Prostate gland (tissue), 2 donors: ENCODE measurements around the gene KDM4C. TPM values are rescaled to one million over a fixed set of nuclear protein-coding genes. Genes with fewer than 3 reads are reported as not detected.

Source experiments
- DNase-seq: peaks from one replicate; pipeline ENCODE4 v3.0.0-alpha.2; 2019; ENCODE audit warnings: low spot score
- H3K27ac ChIP-seq, 2 donors: fragments of 200-600 bp; sonication (generic); 2 replicates each; pipeline ENCODE4 v1.5.1; 2017 to 2019
- H3K27me3 ChIP-seq: fragments of 200-600 bp; sonication (generic); replicated peaks from 2 replicates; pipeline ENCODE4 v1.5.1; 2019; ENCODE audit not compliant: insufficient read depth
- H3K36me3 ChIP-seq, 2 donors: fragments of 200-600 bp; sonication (generic); 1 replicate in 1 of 2; 2 replicates in 1 of 2; pipeline versions ENCODE4 v1.5.1 to v1.8.1; 2017 to 2019
- H3K4me1 ChIP-seq: fragments of 200-600 bp; sonication (generic); replicated peaks from 2 replicates; pipeline ENCODE4 v1.5.1; 2019
- H3K4me3 ChIP-seq, 2 donors: fragments of 200-600 bp; sonication (generic); 2 replicates each; pipeline ENCODE4 v1.5.1; 2017 to 2019
- H3K9me3 ChIP-seq: fragments of 200-600 bp; sonication (generic); 2 replicates; pipeline ENCODE4 v1.5.1; 2017
- CTCF ChIP-seq, 4 experiments: fragments of 200-600 bp in 2 of 4; fragments of 450-650 bp in 2 of 4; sonication (generic) in 2 of 4; IDR thresholded peaks; 1 replicate in 3 of 4; 2 replicates in 1 of 4; pipeline ENCODE4 v1.5.1; 2016 to 2019; ENCODE audit warnings: antibody characterized with exemption in 4 of 4, mild to moderate bottlenecking in 2 of 4, moderate library complexity in 2 of 4
- POLR2A ChIP-seq: fragments of 450-650 bp; IDR thresholded peaks from one replicate; pipeline ENCODE4 v1.6.1; 2016; ENCODE audit warnings: antibody characterized with exemption, mild to moderate bottlenecking
- POLR2AphosphoS5 ChIP-seq: sonication (generic); formaldehyde crosslinking; IDR thresholded peaks from one replicate; pipeline ENCODE4 v1.6.1; 2017; ENCODE audit warnings: antibody characterized with exemption
- whole genome bisulfite sequencing: methylation state at CpG from one replicate; pipeline ENCODE4 v1.1.5; 2018; 5-methylcytosine and 5-hydroxymethylcytosine counted together
- intact Hi-C: fragments of 100-400 bp; cut with DNase I; formaldehyde crosslinking; loops from one replicate; pipeline ENCODE4 v1.14.2; 2022
- total RNA-seq, 2 donors: library from RNA; depleted of rRNA; stranded (reverse); fragments of >200 nt; gene quantifications; one replicate each; pipeline ENCODE4 v1.1.0, GENCODE V29; 2016

Gene KDM4C
- total RNA-seq, 2 donors from 2014 or later = 18.1 to 27.7 TPM

DNA sequence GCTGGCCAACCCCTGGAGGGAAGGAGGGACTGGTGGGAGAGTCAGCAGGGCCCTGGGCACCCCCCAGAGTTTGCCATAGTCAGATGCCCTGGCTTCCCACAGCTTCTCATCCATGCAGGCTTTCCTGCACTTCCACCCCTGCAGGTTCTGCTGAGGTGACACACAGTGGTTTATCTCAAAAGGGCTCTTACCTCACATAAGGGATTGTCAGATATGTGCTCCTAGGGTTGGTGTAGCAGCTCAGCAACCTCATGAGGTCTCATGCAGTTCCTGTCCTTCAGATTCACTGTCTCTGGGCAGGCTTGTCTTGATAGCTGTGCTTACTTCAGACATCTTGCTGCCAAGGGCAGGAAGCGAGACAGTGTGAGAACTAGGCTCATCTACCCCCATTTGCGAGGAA, 143.4 kb downstream of the KDM4C start:
- TF ChIP-seq POLR2AphosphoS5 (no peak), POLR2A (no peak), CTCF (IDR thresholded peaks at IDR 0.05) (no peak)
- no peak for DNase-seq
- Histone ChIP-seq H3K27ac (no peak overlapping the region), H3K27me3 (no peaks in the 10 kb centered on the region), H3K4me1 (no peaks in the 10 kb centered on the region), H3K9me3 (no peaks in the 10 kb centered on the region), H3K36me3 (no peaks in the 10 kb centered on the region), H3K4me3 (no peak overlapping the region)
- WGBS = 96% methylated on average over 2 of the region's 2 CpGs
- intact Hi-C loops = no loop called here

DNA sequence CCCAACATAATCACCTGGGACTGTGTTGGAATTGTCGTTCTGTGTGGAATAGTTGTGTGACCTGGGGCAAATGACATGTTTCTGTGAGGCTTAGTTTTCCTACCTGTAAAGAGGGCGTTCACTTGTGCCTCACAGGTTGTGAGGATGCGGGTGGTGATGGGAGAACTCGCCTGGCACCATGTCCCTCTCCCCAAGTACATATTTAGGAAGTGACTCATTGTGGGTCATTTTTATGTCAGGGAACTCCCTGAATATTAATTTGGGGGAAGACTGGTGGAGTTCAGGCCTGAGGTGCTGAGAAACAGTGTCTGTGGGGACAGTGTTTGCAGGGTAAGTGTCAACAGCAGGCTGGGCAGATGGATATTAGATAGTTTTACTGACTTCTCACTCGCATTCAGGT, 144.7 kb downstream of the KDM4C start:
- H3K9me3 ChIP-seq = no peaks in the 10 kb centered on the region
- no peak for DNase-seq
- TF ChIP-seq POLR2AphosphoS5 (no peak), CTCF (IDR thresholded peaks at IDR 0.05) (no peak), POLR2A (no peak)
- 84% methylated on average over 5 of the region's 5 CpGs for WGBS
- H3K36me3 ChIP-seq = no peaks in the 10 kb centered on the region
- H3K4me1 ChIP-seq = no peaks in the 10 kb centered on the region
- intact Hi-C loops = no loop called here
- H3K27ac ChIP-seq = no peak overlapping the region
- H3K27me3 ChIP-seq = no peaks in the 10 kb centered on the region
- no peak overlapping the region for H3K4me3 ChIP-seq

- Histone ChIP-seq H3K36me3 (no peaks in the 10 kb centered on the region), H3K4me3 (no peak overlapping the region), H3K27ac (no peak overlapping the region), H3K27me3 (no peaks in the 10 kb centered on the region), H3K4me1 (no peaks in the 10 kb centered on the region), H3K9me3 (no peaks in the 10 kb centered on the region)
- intact Hi-C loops = no loop called here
- no peak for DNase-seq
- WGBS = 80% methylated on average over 2 of the region's 2 CpGs
- no peak for TF ChIP-seq POLR2AphosphoS5
- TF ChIP-seq CTCF (IDR thresholded peaks at IDR 0.05) = no peak
- no peak for TF ChIP-seq POLR2A
These were observed 146.6 kb downstream of the KDM4C start for GRCh38 chr9:6904371-6904770.

DNA sequence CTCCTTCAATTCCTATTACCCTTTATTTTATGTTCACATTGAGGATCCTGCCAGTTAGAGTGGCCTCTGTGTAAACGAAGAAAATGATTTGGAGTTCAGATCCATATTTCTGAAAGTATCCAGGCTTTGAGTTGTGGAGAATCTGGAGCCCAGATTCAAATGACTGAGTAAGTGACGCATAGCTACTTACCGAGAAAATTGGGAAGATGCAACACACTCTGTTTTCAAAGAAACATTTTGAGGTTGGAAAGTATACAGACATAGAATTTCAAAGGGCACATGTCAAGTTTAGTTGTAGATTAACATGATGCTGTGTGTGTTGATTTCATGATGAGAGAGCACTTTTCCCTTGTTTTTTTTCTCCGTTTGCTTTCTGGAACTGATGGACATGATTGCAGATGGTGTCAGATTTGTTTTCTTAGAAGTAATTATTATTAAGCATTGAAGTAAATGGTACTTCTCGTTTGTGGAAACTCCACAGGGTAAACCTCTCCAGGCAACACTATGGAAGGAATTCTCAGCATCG, 148.1 kb downstream of the KDM4C start:
- WGBS = 86% methylated on average over 6 of the region's 6 CpGs
- intact Hi-C loops = no loop called here
- Histone ChIP-seq H3K4me1 (no peaks in the 10 kb centered on the region), H3K4me3 (no peak overlapping the region), H3K27ac (no peak overlapping the region), H3K36me3 (no peaks in the 10 kb centered on the region), H3K9me3 (no peaks in the 10 kb centered on the region), H3K27me3 (no peaks in the 10 kb centered on the region)
- no peak for DNase-seq
- TF ChIP-seq POLR2A = no peak
- no peak for TF ChIP-seq POLR2AphosphoS5
- no peak for TF ChIP-seq CTCF (IDR thresholded peaks at IDR 0.05)

- no peak overlapping the region for H3K4me3 ChIP-seq
- no peak overlapping the region for H3K27ac ChIP-seq
- no peaks in the 10 kb centered on the region for H3K4me1 ChIP-seq
- TF ChIP-seq POLR2A (no peak), CTCF (IDR thresholded peaks at IDR 0.05) (peak in 3 of 4 experiments; percentile 23 to 55 (median 54))
- no peaks in the 10 kb centered on the region for H3K36me3 ChIP-seq
- 74% methylated on average over 4 of the region's 4 CpGs for WGBS
- no peaks in the 10 kb centered on the region for H3K27me3 ChIP-seq
- H3K9me3 ChIP-seq = no peaks in the 10 kb centered on the region
- DNase-seq = no peak
- intact Hi-C loops = no loop called here
These were observed 150.1 kb downstream of the KDM4C start for GRCh38 chr9:6907772-6908381.
